HG03159 (cell line): ENCODE data around the gene APBA1.

Experiments
- ATAC-seq: cut with Tn5 transposase; IDR thresholded peaks from one replicate; pipeline ENCODE4 v1.9.1; 2021; ENCODE audit warnings: mild to moderate bottlenecking, moderate library complexity; ENCODE audit not compliant: unreplicated experiment

APBA1 gene

GRCh38 chr9:69580582-69581214 is 91.5 kb downstream of the APBA1 start:
- no peak for ATAC-seq

- no peak for ATAC-seq
Observed at GRCh38 chr9:69579760-69580581, 92.2 kb downstream of the APBA1 start.

GRCh38 chr9:69579032-69579758 is 93.0 kb downstream of the APBA1 start:
- no peak for ATAC-seq

- ATAC-seq: no peak
Observed at GRCh38 chr9:69578026-69578425, 94.1 kb downstream of the APBA1 start.

- no peak for ATAC-seq
Observed at GRCh38 chr9:69577123-69577522, 95.0 kb downstream of the APBA1 start.

- no peak for ATAC-seq
Observed at GRCh38 chr9:69574057-69574456, 98.1 kb downstream of the APBA1 start.

GRCh38 chr9:69573651-69574050 is 98.5 kb downstream of the APBA1 start:
- ATAC-seq: no peak

GRCh38 chr9:69572611-69573010 is 99.6 kb downstream of the APBA1 start:
- ATAC-seq: no peak

GRCh38 chr9:69571032-69571431 is 101.1 kb downstream of the APBA1 start:
- no peak for ATAC-seq

- no peak for ATAC-seq
Observed at GRCh38 chr9:69569738-69570451, 102.3 kb downstream of the APBA1 start.

GRCh38 chr9:69564557-69564956 is 107.6 kb downstream of the APBA1 start:
- ATAC-seq: no peak

GRCh38 chr9:69559126-69559525 is 113.0 kb downstream of the APBA1 start:
- no peak for ATAC-seq

- ATAC-seq: no peak
Observed at GRCh38 chr9:69556707-69557106, 115.5 kb downstream of the APBA1 start.

GRCh38 chr9:69555802-69556201 is 116.4 kb downstream of the APBA1 start:
- ATAC-seq: no peak

- no peak for ATAC-seq
Observed at GRCh38 chr9:69554945-69555344, 117.2 kb downstream of the APBA1 start.

GRCh38 chr9:69549310-69550202 is 122.6 kb downstream of the APBA1 start:
- ATAC-seq: no peak

GRCh38 chr9:69548681-69549080 is 123.5 kb downstream of the APBA1 start:
- no peak for ATAC-seq

GRCh38 chr9:69546265-69546664 is 125.9 kb downstream of the APBA1 start:
- no peak for ATAC-seq

- ATAC-seq: no peak
Observed at GRCh38 chr9:69542942-69543704, 129.0 kb downstream of the APBA1 start.
